SK-N-MC (cell line): ENCODE data around the gene PTEN.

Source experiments
- EZH2 ChIP-seq: fragments of 200-600 bp; sonication (generic); IDR thresholded peaks from one replicate; pipeline ENCODE4 v1.6.1; 2017; ENCODE audit warnings: antibody characterized with exemption
- FOXP2 ChIP-seq: optimal IDR thresholded peaks from 2 replicates; pipeline ENCODE3; 2011; ENCODE audit warnings: mild to moderate bottlenecking, moderate library complexity; ENCODE audit not compliant: insufficient read depth; ENCODE audit errors: extremely low read length, control extremely low read depth
- POLR2AphosphoS5 ChIP-seq: IDR thresholded peaks from 2 replicates; pipeline ENCODE4 v1.6.1; 2012; ENCODE audit warnings: mild to moderate bottlenecking, low read depth, low read length, borderline replicate concordance

DNA sequence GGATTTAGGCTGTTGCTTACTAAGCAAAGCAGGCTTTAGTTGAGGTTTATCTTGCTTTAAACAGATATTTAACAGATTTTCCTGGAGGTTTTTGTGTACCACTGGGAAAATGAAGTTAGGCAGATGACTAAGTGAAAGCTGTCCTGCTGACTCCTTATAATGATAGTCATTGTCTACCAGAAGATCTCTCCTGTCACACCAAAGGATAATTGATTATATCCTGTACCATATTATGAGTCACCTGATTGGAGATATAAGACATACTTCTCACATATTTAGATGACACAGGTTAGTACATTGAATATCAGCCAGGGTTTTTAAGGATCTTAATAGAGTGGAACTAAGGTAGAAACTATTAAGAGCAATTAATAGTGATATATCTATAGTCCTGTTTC lies 68.4 kb downstream of the PTEN start:
- TF ChIP-seq EZH2 (no peak), POLR2AphosphoS5 (no peak), FOXP2 (no peak)
